Forelimb muscle (tissue), 1 donor: ENCODE measurements around the gene RARG. TPM values are rescaled to one million over a fixed set of nuclear protein-coding genes. Genes with fewer than 3 reads are reported as not detected.
A peak's percentile ranks its signal among the peaks of the same experiment; 100 is the strongest.

ENCODE experiments used
- DNase-seq: peaks from one replicate; pipeline ENCODE4 v3.0.0-alpha.2; 2013; ENCODE audit warnings: low read depth
- polyA plus RNA-seq: library from polyadenylated mRNA; unstranded; fragments of 120-200 nt; gene quantifications from one replicate; pipeline ENCODE4 v1.2.1, GENCODE V29; 2013; ENCODE audit not compliant: insufficient read length

RARG gene
- polyA plus RNA-seq, 1 donor: 22.5 TPM

DNA sequence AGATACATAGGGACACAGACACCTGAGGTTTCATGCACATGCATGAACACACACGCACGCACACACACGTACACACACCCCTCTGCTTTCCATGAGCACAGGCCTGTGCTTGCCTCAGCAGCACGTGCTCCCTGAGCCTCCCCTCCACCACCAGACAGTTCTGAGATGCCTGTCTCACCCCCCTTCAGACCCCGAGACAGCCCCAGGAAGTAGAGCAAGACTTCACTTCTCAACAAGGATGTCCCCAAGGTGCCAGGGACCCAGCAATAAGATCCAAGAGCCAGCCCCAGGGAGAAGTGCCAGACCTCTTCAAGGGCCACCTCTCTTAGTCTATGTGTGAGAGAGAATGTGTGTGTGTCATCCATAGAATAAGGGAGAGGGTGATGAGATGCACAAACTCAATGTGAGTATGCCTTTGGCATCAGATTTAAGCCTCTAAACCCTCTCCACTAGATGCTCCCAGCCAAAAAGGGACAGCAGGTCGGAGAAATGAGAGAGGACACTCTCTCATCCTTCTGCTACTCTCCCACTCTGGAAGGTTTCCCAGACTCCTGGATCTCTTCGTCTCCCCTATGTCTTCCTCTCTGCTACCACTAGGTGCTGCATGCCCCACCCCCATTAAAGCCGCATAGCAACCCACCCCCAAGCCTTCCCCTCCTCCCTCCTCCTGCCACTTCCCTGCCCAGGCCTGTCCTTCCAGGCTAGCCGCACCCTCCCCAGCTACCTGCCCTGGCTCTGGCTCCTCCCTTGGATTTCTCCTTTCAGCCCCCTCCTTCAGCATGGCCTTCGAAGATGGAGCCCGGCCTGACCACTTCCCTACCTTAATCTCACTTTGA lies 7.7 kb downstream of the RARG start:
- no peak for DNase-seq

DNA sequence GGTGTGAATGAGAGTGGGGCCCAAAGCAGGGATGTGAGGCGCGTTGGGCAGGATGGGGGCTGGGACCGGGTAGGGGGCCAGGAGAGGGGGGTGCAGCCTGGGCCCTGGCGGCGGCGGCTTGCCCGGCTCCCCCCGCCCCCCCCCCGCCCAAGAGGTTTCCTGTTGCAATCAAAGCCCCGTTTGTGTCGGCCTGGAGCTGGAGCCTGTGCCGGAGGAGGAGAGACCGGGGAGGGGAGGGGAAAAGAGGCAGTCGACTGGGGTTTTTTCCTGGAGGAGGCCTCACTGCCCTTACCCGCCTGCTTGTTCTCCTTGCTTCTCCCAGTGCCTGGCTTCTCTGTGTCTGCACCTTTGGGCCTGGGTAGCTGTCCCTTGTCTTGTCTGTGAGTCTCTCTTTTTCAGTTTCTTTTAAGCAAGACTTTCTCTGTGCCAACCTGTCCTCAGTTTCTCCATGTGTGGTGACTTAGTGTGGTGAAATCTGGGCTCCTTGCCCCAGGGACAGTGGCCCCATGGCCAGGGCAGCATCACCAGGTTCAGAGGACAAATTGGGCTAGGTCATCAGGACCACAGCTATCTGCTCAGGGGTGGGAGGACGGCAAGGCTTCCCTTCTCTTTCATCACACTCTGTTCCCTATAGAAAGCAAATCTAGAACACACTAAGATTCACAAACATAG lies 8.5 kb downstream of the RARG start:
- DNase-seq: no peak

DNA sequence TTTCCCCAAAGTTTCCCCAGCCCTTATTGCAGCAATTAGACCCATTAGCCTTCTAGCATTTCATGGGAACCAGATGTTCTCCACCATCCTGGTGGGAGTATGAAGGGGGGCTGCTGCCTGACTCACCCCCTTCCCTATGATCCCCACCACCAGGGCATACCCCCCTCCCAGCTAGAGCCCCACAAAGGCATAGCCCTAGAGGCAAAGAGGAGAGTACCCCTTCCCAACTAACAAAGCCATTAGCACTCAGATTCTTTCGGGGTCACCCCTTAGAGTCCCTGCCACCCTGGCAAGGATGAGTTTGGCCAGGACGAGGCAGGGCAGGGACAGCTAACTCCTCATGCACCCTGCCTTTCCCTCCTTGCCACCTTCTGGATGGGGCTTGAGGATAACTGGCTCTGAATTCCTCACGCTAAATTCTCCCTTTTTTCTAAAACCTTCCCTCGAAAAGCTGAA lies 9.2 kb downstream of the RARG start:
- no peak for DNase-seq

DNA sequence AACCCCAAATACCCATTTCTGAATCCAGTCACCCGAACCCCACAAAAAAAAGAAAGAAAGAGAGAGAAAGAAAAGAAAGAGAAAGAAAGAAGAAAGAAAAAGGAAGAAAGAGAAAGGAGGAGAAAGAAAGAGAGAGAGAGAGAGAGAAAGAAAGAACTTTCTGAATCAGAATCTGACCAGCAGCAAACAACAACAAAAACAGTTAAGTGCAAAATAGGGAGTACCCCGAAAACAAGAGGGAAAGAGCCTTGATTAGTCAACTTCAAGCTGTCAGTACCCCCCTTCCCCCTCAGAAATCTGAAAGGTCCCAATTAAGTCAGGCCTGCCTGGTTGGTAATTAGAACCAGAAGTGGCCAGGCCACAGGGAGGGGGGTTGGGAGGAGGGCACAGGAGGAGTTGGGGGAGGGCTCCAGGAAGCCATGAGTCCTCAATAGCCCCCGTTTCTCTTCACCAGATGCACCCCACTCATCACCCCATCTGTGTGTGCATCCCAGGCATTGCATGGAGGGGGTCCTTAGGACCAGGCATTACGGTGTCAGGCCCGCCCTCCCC lies 9.8 kb downstream of the RARG start:
- no peak for DNase-seq

DNA sequence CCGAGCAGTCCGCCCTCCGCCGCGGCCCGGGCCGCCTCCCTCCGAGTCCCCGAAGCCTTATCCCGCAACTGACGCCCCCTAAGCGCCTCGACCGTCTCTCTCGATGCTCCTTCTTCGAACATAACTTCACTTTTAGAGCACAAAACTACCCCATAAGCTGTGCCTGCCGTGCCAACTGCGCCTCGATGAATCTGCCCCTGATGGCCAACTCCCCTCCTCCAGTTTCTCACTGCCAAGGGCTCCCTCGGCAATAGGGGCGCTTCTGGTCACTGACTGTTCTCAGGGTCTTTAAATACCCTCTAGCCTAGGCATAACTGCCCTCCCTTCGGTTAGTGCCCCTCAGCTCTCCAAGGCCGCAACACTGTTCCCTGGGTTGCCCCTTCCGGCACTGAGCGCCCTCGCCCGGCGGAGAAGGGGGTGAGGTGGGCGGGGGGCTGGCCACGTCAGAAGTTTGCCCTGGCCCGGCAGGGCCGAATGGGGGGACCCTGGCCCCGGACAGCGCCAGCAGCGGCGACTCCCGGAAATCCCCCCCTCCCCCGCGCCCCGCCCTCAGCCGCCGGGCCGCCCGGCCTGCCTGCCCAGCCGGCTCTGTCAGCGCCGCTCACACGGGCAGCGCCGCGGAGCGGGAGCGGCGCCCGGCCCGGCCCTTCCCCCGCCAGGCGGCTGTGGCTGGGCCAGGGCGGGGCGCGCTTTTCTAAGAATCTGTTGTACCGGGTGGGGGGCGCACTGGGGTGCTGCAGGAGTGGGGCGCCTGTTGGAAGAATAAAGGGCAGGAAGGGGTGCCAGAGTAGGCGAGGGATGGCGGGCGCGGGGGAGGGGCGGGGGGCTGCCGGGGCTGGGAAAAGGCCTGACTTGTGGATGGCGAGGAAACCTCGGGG lies 10.6 kb downstream of the RARG start:
- no peak for DNase-seq

DNA sequence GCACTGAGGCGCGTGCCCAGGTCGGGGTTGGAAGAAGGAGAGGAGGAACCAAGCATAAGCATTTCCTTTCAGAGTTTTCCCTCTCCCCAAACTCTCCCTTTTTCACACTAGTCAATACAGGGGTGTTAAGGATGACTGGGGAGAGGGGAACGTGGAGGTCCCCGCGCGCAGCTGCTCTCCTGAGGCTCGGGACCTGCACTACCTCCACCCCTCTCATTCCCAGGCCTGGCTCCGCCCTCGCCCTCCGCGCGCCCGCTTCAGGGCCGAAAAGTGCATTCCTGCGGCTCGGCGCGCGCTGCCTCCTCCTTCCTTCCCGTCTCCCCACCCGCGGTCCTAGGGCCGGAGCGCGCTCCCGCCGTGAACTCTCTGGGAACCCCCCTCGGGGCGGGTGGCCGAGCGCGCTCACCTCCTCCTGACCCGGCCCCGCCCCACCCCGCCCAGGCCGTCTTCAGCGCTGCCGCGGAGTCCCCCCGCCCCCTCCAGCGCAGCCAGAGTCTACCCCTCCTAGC lies 11.3 kb downstream of the RARG start:
- peak; percentile 55 for DNase-seq

DNA sequence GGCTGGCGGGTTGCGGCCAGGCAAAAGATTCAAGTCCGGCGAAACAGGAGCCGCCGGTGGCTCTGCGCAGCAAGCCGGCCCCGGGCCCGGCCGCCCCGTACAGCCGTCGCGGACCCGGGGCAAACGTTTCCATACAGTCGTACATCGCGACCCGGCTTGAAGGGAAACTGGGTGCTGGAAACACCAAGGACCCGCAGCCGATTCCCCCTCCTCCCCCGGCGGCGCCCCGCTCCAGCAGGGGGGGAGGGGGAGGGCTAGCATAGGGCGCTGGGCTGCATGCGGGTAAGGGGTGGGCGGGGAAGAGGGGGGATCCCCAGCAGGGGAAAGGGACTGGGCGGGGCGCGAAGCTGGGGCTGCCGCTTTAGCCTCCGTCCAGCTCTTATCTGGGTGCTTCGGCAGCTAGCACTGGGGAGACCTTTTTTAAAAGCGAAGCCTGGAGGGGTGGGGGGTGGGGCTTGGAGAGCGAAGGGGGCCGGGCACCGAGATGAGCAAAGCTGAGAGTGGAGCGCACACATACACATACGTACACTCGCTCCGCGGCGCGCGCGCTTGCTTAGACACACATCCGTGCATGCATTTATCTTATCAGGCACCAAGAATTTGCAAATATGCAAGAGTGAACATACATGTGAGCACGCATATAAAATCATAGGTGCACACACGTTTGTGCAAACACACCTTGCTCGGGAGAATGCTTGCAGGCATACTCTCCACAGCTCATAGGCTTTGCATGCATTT lies 11.9 kb downstream of the RARG start:
- no peak for DNase-seq

DNA sequence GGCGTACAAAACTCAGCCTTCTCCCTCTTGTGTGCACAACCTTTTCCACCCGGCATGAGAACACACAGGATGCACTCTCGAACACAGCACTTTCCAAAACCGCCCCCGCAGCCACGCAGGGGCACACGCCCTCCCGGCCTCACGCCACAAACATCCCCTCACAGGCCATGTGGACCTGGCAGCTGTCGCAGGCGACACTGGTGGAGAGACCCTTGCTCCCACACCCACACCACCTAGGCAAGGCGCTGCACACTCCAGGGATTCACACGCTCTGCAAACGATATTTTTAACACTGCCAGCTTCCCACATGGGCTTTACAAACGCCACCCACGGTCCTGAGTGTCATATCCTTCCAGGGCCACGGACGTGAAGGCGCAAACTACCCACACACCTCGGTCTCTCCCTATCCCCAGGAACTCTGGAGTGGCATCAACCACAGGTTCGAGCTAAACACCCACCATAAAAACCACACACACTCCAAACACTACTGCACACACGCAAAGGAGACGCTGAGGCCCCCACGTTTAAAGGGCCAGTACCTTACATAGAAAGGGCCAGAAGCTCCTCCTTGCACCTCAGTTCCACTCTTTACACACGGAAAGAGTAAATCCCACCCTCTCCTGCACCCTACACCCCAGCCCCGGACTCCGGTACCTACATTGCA lies 12.6 kb downstream of the RARG start:
- no peak for DNase-seq

DNA sequence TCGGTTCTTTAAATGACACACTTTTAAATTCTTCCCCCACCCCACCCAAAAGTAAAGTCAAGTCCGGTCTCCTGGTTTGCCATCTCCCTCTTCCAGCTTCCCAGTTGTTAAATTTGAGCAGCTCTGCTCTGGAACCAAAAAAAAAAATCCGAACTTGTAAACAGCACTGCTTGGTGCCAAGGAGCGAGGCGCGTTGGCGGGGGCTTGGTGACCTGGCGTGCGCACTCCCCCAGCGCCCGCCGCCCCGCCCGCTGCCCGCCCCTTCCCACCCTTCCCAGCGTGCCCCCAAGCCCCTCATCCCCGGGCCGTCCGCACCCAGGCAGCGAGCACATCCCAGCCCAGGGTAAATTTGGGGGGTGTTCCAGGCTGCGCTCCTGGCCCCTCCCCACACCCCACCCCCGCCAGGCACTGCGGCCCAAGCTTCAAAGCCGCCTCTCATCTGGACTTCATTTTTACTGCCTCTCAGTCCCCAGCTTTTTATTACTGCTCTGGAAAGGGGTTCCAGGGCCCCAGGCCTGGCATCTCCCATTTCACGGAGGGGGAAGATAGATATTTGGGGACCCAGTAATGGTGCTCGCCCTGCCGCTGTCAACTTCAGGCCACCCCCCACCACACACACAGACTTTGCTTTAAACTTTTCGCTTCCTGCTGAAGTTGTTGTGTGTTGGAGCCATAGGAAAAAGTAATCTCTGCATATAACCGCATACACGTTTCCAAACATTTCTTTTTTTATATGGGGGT lies 13.3 kb downstream of the RARG start:
- DNase-seq: no peak

DNA sequence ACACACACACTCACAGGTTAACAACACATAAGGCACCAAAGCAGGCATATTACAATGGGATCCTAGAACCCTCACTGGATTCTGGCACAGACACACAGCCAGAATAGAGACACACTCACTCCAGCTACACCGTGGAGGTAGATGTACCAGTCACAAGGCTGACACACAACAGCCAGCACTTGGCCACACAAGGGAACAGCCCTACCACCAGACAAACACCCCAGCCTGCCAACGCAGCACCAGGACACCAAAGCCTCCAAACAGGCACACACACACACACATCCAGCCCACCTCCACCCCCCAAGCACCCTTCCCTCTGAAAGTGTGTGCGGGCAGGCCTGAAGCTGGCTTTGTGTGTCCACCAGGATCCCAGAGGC lies 14.1 kb downstream of the RARG start:
- no peak for DNase-seq

DNA sequence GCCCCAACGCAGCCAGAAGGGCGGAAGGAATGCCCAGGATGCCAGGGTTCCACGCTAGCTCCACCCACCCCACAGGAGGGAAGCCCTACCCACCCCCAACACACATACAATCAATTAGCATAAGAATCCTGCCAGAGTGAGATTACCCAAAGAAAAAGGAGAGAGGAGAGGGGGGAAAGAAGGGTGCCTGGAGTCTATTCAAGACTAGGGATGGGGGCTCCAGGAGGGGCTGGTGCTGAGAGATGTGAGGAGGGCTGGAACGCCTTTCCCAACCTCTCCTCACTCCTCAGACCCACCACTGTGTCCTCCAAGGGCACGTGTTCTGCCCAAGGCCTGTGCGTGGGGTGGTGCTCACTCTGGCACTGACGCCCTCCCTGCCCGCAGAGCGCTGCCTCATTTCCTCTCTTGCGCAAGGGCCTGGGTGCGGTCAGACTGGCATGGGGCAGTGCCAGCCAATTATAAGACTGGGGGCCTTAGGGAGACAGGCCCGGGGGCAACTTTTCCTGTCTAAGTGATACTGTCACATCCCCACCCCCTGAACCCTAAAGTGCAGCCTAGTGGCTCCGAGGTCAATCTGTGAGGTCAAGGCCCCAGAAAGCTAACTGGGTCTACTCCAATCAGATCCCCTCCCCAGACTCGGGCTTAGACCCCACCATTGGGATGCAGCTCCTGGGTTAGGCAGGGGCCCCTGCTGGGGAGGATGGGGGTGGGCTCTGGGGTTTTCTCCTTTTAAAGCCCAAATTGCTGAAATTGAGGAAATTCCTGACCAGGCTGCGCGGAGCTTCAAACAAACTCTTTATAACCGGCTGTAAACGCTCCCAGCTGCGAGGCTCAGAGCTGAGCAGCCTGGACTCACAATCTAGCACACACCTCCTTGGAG lies 14.7 kb downstream of the RARG start:
- no peak for DNase-seq

DNA sequence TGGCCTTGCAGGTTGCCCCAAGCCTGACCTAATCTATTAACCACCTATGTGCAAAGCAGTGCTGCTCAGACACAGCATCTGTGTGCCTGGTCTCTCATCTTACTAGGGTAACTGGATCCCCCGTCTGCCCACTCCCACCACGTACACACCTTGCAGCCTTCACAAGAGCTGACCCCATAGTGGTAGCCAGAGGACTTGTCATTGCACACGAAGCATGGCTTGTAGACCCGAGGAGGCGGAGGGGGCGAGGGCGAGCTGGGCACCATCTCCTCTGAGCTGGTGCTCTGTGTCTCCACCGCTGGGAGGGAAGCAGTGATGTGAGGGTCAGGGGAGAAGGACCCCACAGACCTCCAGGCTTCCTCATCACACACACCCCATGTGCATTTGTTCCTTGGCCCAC lies 16.5 kb downstream of the RARG start:
- DNase-seq: no peak

DNA sequence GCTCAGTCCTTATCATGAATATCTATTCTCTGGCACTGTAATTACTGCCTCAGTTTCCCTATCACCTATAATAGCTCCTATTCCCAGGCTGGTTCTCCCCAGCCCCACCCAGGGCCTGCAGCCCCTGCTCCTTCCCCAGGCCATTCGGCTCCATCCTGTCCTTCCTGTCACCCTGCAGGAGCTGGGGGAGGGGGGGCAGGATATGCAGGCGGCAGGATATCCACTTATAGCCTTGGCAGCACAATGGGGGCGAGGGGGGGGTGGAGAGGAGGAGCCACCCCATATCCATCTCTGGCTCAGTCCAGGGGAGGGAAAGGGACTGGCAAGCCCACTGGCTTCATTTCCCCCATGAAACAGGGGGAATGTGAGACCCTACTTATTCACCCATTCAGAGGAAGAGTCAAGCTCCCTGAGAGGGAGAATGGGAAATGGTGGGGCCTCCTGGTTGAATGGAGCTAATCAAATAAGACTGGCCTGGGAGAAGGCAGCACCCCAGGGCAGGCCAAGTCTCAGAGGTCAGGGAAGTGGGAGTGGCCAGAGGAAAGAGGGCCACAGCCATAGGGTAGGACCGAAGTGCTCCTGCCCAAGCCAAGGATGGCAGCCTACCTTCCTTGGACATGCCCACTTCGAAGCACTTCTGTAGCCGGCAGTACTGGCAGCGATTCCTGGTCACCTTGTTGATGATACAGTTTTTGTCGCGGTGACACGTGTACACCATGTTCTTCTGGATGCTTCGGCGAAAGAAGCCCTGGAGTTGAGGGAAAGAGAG lies 17.1 kb downstream of the RARG start:
- no peak for DNase-seq

DNA sequence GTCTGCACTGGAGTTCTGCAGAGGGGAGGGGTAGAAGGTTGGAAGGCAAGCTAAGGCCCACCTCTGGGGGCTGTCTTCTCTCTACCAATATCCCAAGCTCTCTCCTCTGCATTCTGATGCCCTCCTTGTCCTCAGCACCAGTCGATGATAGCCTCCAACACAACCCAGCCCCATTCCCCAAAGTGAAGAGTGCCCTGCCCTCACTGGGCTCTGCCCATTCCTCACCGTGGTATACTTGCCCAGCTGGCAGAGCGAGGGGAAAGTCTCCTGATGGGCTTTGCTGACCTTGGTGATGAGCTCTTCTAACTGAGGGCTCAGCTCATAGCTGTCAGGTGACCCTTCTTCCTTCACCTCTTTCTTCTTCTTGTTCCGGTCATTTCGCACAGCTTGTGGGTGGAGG lies 17.8 kb downstream of the RARG start:
- DNase-seq: no peak

DNA sequence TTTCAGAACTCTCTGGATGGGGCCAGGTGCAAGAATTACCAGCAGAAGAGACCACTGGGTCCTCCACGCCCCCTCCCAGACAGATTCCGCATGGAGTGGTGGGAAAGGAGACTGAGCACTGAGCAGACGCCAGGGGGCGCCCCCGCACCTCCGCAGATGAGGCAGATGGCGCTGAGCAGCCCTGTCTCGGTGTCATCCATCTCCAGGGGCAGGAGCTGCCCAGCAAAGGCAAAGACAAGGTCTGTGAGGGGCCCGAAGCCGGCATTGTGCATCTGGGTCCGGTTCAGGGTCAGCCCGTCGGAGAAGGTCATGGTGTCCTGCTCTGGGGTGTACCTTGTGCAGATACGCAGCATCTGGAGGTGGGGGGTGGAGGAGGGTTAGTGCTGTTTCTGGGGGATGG lies 18.7 kb downstream of the RARG start:
- no peak for DNase-seq

DNA sequence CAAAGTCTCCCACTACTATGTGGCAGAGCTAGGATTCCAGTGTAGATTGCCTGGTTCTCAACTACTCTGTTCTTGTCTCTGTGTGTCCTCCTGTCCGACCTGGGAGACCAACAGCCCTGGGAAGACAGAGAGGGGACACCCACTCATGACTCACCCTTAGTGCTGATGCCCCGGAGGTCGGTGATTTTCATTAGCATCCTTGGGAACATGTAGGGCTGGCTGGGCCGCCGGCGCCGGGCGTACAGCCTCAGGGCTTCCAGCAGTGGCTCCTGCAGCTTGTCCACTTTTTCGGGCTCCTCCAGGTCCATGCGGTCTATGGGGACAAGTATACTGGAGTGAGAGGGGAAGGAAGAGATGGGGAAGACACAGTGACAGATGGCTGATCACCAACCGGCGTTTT lies 19.1 kb downstream of the RARG start:
- no peak for DNase-seq

DNA sequence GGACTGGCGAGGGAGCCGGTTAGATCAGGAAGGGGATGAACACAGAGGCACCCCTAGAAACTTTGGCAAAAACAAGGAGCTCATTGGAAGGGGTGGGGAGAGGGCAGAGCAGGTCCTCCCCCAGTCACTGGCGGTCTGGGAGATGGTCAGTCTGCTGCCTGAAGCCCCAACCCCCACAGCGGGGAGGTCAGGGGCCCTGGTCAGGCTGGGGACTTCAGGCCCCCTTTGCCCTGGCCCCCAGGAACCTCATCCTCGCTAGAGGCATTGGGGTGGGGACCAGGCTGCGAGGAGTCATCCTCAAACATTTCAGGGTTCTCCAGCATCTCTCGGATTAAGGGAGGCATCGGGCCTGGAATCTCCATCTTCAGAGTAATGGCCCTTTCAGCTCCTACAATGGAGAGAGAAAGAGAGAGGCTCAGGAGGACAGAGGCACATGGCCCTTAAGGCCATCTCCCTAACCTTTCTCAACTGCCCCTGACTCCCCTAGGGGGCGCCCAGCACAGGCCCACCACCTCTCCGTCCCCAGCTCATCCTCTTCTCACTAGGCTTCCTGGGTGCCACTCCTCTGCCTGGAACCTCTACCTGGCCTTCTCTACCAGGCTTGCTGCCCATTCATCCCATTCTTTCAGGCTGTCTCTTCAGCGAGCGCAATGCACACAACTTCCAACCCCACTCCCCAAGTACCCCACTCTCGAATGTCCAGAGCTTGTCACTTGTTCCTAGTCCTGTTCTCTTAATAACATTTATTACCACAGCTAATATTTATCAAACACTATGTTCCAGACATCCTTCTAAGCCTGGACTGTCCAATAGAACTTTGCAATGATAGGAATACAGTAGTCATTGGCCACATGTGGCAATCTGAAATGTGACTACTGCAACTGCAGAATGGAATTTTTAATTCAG lies 20.3 kb downstream of the RARG start:
- DNase-seq: no peak
